PFSK-1 (cell line): ENCODE data around the gene GABRR3.

Experiments used
- FOXP2 ChIP-seq: optimal IDR thresholded peaks from 2 replicates; pipeline ENCODE3; 2011; ENCODE audit warnings: borderline replicate concordance, control low read depth, inconsistent platforms; ENCODE audit not compliant: insufficient read depth; ENCODE audit errors: extremely low read length, extremely low read depth
- POLR2AphosphoS5 ChIP-seq: IDR thresholded peaks from 2 replicates; pipeline ENCODE4 v1.6.1; 2012; ENCODE audit warnings: low read depth, mild to moderate bottlenecking, control low read depth, low read length, moderate library complexity
- REST ChIP-seq, 2 experiments: IDR thresholded peaks; 2 replicates each; pipeline versions ENCODE4 v1.6.1 to v1.8.0; 2011 to 2012; ENCODE audit warnings: low read depth in 2 of 2, low read length in 2 of 2, control low read depth in 1 of 2, inconsistent platforms in 1 of 2, mild to moderate bottlenecking in 1 of 2, moderate library complexity in 1 of 2; ENCODE audit not compliant: insufficient read depth in 1 of 2
- SIN3A ChIP-seq: IDR thresholded peaks from 2 replicates; pipeline ENCODE4 v1.6.1; 2012; ENCODE audit warnings: mild to moderate bottlenecking, low read length, moderate library complexity, borderline replicate concordance; ENCODE audit not compliant: insufficient read depth
- TAF1 ChIP-seq: IDR thresholded peaks from 2 replicates; pipeline ENCODE4 v1.6.1; 2012; ENCODE audit warnings: low read length, control low read depth, borderline replicate concordance; ENCODE audit not compliant: insufficient read depth

GRCh38 chr3:97992547-97993173 lies 42.5 kb downstream of the GABRR3 start:
- no peak for TF ChIP-seq POLR2AphosphoS5
- TF ChIP-seq REST (IDR thresholded peaks at IDR 0.05; ENCODE audit: insufficient read depth in 1 of 2, low read depth in 2 of 2, low read length in 2 of 2): no peak
- TF ChIP-seq SIN3A: no peak
- TF ChIP-seq TAF1: no peak
- TF ChIP-seq FOXP2: no peak
